OCI-LY3 (cell line): ENCODE measurements around the gene CPSF7.

Experiments
- EZH2phosphoT487 ChIP-seq: fragments of 200-600 bp; shearing (Covaris generic); IDR thresholded peaks from 2 replicates; pipeline ENCODE4 v1.6.1; 2018; ENCODE audit warnings: antibody characterized with exemption, mixed run types, low read depth
- TF ChIP-seq, protein P1 (sequence below): fragments of 200-600, 300-600 bp; sonication (generic); IDR thresholded peaks from 2 replicates; pipeline ENCODE4 v1.5.1; 2014; ENCODE audit warnings: antibody characterized with exemption, low read length, low read depth

DNA sequence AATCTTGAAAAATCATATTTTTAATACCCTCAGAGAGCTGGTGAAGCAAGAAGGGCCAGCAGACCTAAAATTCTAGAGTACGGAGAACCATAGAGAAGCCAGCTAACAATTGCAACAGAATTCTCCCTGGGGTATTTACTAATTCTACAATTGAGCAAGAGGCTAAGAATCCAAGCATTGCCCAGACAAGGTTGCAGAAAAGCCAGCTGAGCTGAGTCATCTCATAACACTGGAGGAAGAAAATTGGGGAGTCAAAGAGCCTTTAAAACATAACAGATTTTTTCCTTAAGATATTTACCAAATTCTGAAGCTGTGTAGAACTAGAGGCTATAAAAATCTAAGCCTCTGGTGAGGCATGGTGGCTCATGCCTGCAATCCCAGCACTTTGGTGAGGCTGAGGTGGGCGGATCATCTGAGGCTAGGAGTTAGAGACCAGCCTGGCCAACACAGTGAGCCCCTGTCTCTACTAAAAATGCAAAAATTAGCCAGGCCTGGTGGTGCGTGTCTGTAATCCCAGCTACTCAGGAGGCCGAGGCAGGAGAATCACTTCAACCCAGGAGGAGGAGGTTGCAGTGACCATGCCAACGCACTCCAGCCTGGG lies 51.0 kb downstream of the CPSF7 start:
- TF ChIP-seq, protein P1, sequence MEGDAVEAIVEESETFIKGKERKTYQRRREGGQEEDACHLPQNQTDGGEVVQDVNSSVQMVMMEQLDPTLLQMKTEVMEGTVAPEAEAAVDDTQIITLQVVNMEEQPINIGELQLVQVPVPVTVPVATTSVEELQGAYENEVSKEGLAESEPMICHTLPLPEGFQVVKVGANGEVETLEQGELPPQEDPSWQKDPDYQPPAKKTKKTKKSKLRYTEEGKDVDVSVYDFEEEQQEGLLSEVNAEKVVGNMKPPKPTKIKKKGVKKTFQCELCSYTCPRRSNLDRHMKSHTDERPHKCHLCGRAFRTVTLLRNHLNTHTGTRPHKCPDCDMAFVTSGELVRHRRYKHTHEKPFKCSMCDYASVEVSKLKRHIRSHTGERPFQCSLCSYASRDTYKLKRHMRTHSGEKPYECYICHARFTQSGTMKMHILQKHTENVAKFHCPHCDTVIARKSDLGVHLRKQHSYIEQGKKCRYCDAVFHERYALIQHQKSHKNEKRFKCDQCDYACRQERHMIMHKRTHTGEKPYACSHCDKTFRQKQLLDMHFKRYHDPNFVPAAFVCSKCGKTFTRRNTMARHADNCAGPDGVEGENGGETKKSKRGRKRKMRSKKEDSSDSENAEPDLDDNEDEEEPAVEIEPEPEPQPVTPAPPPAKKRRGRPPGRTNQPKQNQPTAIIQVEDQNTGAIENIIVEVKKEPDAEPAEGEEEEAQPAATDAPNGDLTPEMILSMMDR: no peak
- TF ChIP-seq EZH2phosphoT487: no peak
